Colon (tissue), 2 donors: Measurements from ENCODE around the gene ENC1.
"Not testable (repeated sequence)": the region's sequence is repeated elsewhere in the genome, so short reads cannot be mapped to it uniquely, and the experiment has no call there.

Source experiments
- FAIRE-seq: peaks from 2 replicates; lab custom pipeline; 2012; peaks lifted over from hg19 to GRCh38; lab: Jason Lieb, UNC
- donor health status: control.
- donor health status: control.

Gene ENC1, protein sequence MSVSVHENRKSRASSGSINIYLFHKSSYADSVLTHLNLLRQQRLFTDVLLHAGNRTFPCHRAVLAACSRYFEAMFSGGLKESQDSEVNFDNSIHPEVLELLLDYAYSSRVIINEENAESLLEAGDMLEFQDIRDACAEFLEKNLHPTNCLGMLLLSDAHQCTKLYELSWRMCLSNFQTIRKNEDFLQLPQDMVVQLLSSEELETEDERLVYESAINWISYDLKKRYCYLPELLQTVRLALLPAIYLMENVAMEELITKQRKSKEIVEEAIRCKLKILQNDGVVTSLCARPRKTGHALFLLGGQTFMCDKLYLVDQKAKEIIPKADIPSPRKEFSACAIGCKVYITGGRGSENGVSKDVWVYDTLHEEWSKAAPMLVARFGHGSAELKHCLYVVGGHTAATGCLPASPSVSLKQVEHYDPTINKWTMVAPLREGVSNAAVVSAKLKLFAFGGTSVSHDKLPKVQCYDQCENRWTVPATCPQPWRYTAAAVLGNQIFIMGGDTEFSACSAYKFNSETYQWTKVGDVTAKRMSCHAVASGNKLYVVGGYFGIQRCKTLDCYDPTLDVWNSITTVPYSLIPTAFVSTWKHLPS

GRCh38 chr5:74640450-74640953, at the start of gene ENC1:
Gene ENC1 (minus strand): TSS chr5:74640728. CDS start chr5:74636485, 4,243 bp downstream.
- FAIRE-seq = no peak

- FAIRE-seq = no peak
These were observed 46.6 kb upstream of the ENC1 start for GRCh38 chr5:74686962-74687751.

DNA sequence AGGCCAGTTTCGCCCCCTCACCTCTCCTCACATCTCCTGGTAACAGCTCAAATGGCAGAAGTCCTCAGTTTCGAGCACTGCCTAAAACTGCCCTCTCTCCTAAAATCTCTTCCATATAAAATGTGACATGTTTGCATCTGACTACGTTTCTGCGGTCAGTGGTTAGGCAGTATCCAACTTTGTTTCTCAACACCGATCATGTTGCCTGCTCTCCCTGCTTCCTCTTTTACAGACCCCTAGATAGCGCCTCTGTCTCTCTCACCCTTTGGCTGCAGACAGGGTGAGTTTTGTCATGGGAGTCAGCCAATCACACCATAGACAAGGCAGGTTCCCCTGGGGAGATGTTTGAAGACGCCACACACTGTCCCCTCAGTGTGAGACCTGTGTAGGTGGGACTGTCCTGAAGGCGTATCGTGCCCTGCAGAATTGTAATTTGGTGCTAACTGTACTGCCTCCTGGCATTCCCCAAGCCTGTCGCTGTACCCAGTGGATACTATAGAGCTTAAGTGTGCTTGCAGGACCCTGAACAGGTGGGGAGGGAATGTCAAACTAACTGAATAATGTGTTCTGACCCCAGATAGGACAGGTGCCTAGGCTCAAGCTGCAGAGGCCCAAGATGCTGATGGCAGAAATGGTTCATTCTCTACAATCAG, 45.6 kb upstream of the ENC1 start:
- no peak for FAIRE-seq

- FAIRE-seq = no peak
These were observed 44.6 kb upstream of the ENC1 start, which contains the start of gene HEXB for GRCh38 chr5:74684900-74685851. Gene HEXB (plus strand): TSS chr5:74685233. CDS start chr5:74685261, 28 bp downstream.

- no peak for FAIRE-seq
These were observed 39.4 kb upstream of the ENC1 start for GRCh38 chr5:74679966-74680365.

DNA sequence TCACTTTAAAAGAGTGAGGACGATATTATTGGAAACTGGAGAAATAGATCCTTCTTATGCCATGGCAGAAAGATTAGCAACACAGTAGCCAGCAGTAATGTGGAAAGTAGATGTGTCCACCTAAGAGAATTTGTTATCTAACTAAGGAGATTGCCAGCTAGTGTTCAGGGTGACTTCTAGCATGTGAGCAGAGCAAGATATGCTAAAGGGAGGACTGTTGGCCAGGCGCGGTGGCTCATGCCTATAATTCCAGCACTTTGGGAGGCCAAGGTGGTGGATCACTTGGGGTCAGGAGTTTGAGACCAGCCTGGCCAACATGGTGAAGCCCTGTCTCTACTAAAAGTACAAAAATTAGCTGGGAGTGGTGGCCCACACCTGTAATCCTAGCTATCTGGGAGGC, 38.8 kb upstream of the ENC1 start:
- not testable (repeated sequence) for FAIRE-seq

DNA sequence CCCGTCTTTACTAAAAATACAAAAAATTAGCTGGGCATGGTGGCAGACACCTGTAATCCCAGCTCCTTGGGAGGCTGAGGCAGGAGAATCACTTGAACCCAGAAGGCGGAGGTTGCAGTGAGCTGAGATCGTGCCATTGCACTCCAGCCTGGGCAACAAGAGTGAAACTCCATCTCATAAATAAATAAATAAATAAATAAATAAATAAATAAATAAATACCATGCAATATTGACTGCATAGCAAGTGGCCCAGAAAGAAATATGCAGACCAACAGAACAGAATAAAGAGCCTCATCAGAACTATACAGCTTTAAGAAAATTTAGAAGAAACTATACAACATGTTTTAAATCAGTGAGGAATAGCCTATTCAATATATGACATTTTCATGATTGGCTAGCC, 37.6 kb upstream of the ENC1 start:
- FAIRE-seq = not testable (repeated sequence)

GRCh38 chr5:74676466-74676865, 35.9 kb upstream of the ENC1 start:
- FAIRE-seq = not testable (repeated sequence)

GRCh38 chr5:74673011-74673790, 32.7 kb upstream of the ENC1 start:
- no peak for FAIRE-seq

DNA sequence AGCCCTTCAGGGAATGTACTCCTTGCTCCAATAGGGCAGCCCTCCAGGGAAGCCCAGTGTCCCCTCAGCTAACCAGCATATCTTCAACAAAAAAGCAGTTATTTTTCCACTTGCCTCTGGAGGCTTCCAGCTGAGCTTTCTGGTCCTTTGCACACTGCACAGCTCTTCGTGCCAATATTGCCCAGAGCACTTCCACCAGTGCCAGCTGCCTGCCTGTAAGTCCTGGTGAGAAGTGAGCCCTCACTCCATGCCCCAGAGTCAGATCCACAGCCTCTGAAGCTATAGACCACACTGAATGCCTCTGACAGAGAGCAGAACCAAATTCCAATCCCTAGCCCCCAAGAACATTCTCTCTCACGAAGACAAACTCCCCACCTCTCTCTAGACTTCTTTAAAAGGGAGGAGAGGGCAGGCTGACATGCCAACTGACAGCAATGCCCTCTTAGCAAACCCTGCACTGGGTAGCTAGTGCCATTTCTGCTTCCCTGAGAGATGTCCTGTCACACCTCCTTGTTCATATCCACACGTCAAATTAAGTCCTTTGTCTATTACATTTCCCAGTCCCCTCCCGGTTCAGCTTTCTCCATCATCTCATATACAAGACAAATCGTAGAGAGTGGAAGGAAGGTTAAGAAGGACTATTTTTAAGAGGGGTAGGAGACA, 31.8 kb upstream of the ENC1 start:
- no peak for FAIRE-seq

- FAIRE-seq = no peak
These were observed 30.0 kb upstream of the ENC1 start for GRCh38 chr5:74670396-74671038.

- no peak for FAIRE-seq
These were observed 29.3 kb upstream of the ENC1 start for GRCh38 chr5:74669821-74670220.

GRCh38 chr5:74667396-74667795, 26.9 kb upstream of the ENC1 start:
- FAIRE-seq = no peak

DNA sequence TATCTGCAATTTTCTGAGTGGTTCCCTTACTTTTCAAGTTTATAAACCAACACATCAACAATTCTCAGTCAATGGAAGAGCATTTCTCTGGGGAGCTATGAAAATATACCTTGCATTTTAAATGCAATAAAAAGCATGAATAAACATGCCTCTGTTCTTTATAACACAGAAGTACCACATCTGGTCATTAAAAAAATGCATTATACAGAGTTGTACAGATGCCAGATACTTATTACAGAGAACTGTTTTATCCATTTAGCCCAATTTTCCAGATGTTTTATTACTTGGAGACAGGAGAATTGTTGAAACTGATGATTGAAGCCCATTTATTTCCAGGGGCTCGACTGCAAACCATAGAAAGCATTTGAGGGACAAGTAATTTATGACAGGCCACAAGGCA, 25.3 kb upstream of the ENC1 start:
- no peak for FAIRE-seq

DNA sequence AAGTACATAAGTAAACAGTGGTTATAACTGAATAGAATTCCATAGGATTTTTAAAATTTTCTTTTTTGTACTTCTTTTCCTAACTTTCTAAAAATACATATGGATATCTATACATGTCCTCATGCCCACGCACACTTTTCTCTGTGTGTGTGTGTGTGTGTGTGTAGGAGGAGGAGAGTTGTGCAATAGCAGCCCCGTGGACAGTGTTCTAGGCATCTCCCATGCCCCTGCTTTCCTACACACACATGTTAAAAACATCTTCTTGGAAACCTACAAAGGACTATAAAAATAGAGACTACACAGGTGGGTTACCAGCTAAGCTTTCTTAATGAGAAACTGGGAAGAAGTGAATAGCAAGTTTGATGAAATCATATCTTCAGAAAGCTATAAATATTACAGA, 24.7 kb upstream of the ENC1 start:
- FAIRE-seq = no peak

DNA sequence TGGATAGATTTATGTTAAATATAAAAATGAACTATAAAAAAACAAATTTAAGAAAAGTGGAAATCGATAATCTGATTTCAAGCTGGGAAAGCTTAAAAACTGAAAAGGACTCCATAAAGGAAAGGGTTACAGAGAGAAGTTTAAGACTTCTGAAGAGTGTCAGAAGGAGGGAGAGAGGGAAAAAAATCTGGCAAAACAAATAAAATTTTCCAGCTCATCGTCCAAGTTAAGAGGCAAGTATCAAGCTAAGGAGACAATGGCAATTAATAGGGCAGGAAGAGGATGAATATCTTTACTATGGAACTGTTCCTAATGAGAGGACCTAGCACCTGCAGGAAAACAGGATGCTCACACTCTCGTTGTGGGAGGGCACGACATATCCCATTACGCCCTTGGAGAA, 24.0 kb upstream of the ENC1 start:
- no peak for FAIRE-seq

GRCh38 chr5:74660873-74661272, 20.3 kb upstream of the ENC1 start:
- FAIRE-seq = no peak

GRCh38 chr5:74660140-74660539, 19.6 kb upstream of the ENC1 start:
- no peak for FAIRE-seq

- no peak for FAIRE-seq
These were observed 18.6 kb upstream of the ENC1 start for GRCh38 chr5:74659172-74659571.
